ENCODE results near the gene SCGB1D1.

GRCh38 chr11:62182147-62182891 lies 7.7 kb upstream of the SCGB1D1 start:
- TF ChIP-seq, protein P1, sequence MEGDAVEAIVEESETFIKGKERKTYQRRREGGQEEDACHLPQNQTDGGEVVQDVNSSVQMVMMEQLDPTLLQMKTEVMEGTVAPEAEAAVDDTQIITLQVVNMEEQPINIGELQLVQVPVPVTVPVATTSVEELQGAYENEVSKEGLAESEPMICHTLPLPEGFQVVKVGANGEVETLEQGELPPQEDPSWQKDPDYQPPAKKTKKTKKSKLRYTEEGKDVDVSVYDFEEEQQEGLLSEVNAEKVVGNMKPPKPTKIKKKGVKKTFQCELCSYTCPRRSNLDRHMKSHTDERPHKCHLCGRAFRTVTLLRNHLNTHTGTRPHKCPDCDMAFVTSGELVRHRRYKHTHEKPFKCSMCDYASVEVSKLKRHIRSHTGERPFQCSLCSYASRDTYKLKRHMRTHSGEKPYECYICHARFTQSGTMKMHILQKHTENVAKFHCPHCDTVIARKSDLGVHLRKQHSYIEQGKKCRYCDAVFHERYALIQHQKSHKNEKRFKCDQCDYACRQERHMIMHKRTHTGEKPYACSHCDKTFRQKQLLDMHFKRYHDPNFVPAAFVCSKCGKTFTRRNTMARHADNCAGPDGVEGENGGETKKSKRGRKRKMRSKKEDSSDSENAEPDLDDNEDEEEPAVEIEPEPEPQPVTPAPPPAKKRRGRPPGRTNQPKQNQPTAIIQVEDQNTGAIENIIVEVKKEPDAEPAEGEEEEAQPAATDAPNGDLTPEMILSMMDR (IDR thresholded peaks at IDR 0.05), result no peak
- TF ChIP-seq EZH2 (IDR thresholded peaks at IDR 0.05), result no peak
- TF ChIP-seq EZH2phosphoT487 (IDR thresholded peaks at IDR 0.05), result no peak
